HCT116 (cell line): ENCODE results near the gene TUBB4A. TPM values are rescaled to one million over a fixed set of nuclear protein-coding genes. Genes with fewer than 3 reads are reported as not detected.

Experiments used
- ATAC-seq: fragments of 200-7000 bp; cut with Tn5 transposase; 2 replicates; pipeline ENCODE4 v1.9.1; 2020; ENCODE audit warnings: mild to moderate bottlenecking, moderate library complexity
- BruUV-seq: library from RNA; stranded (reverse); fragments of 400-500 nt; replicated peaks from 2 replicates; lab custom pipeline; 2021; lab: Mats Ljungman, UMichigan
- CTCF ChIA-PET: fragments of 300-600 bp; sonication (Branson Sonifier 250); formaldehyde crosslinking; loops from one replicate; lab custom pipeline; 2021; ENCODE audit warnings: antibody characterized with exemption; lab: Charles Lee
- POLR2A ChIA-PET: fragments of 300-600, 350-600 bp; sonication (Branson Sonifier 250); formaldehyde crosslinking; loops from one replicate; lab custom pipeline; 2021; ENCODE audit warnings: antibody characterized with exemption; lab: Charles Lee
- RAD21 ChIA-PET, 2 experiments: fragments of 300-600 bp; sonication (Branson Sonifier 250); formaldehyde crosslinking; loops; one replicate each; lab custom pipeline; 2023; ENCODE audit warnings: low total read pairs in 2 of 2; ENCODE audit not compliant: uncharacterized antibody in 2 of 2, unreplicated experiment in 2 of 2, low non-redundant PET in 1 of 2; lab: Charles Lee
- DNase-seq: peaks from one replicate; pipeline ENCODE4 v3.0.0-alpha.2; 2010; ENCODE audit warnings: low read depth, low spot score
- H2AFZ ChIP-seq: fragments of 200-600 bp; shearing (Covaris generic), sonication (generic); 2 replicates; pipeline ENCODE4 v1.6.1; 2017; ENCODE audit warnings: low read depth, mixed run types, mixed read lengths, antibody characterized with exemption, low read length; ENCODE audit not compliant: poor library complexity, severe bottlenecking
- H3K27ac ChIP-seq: 2 replicates; pipeline ENCODE4 v1.5.1; 2012; ENCODE audit warnings: low read depth, low read length
- H3K27me3 ChIP-seq: fragments of 200-600 bp; sonication (generic); 2 replicates; pipeline ENCODE4 v1.6.1; 2016; ENCODE audit warnings: mixed run types, low read length, mixed read lengths; ENCODE audit not compliant: insufficient read depth
- H3K36me3 ChIP-seq, 2 experiments: fragments of 200-500 bp in 1 of 2; fragments of 200-600 bp in 1 of 2; sonication (Bioruptor generic) in 1 of 2; sonication (generic) in 1 of 2; 2 replicates each; pipeline versions ENCODE4 v1.5.1 to v1.6.1; 2014 to 2016; ENCODE audit warnings: low read length in 2 of 2, inconsistent platforms in 1 of 2, mixed read lengths in 1 of 2, mixed run types in 1 of 2; ENCODE audit not compliant: insufficient read depth in 2 of 2, control insufficient read depth in 1 of 2
- H3K4me1 ChIP-seq, 2 experiments: fragments of 200-600 bp in 1 of 2; sonication (generic) in 1 of 2; 2 replicates each; pipeline versions ENCODE4 v1.5.1 to v1.6.1; 2012 to 2017; ENCODE audit warnings: low read length in 2 of 2, inconsistent platforms in 1 of 2, mild to moderate bottlenecking in 1 of 2, mixed read lengths in 1 of 2, mixed run types in 1 of 2, moderate library complexity in 1 of 2; ENCODE audit not compliant: insufficient read depth in 2 of 2, control insufficient read depth in 1 of 2
- H3K4me2 ChIP-seq: fragments of 200-600 bp; sonication (generic); 2 replicates; pipeline ENCODE4 v1.6.1; 2017; ENCODE audit warnings: mixed run types, low read length, mixed read lengths
- H3K4me3 ChIP-seq, 2 experiments: fragments of 200-600 bp in 1 of 2; sonication (generic) in 1 of 2; replicated peaks in 1 of 2; 2 replicates each; pipeline ENCODE4 v1.5.1; 2011 to 2016; ENCODE audit warnings: low read length in 2 of 2, control low read depth in 1 of 2, low read depth in 1 of 2, mild to moderate bottlenecking in 1 of 2, mixed read lengths in 1 of 2, mixed run types in 1 of 2
- H3K79me2 ChIP-seq: fragments of 200-600 bp; sonication (generic); 2 replicates; pipeline ENCODE4 v1.6.1; 2017; ENCODE audit warnings: mild to moderate bottlenecking, mixed run types, low read length, moderate library complexity, mixed read lengths; ENCODE audit not compliant: insufficient read depth
- H3K9ac ChIP-seq: fragments of 200-600 bp; sonication (generic); 2 replicates; pipeline ENCODE4 v1.6.1; 2016; ENCODE audit warnings: low read length, mixed read lengths
- H3K9me2 ChIP-seq: fragments of 200-600 bp; sonication (generic), shearing (Covaris generic); 2 replicates; pipeline ENCODE4 v1.6.1; 2017; ENCODE audit warnings: mixed run types, mild to moderate bottlenecking, moderate library complexity; ENCODE audit not compliant: insufficient read depth
- H3K9me3 ChIP-seq, 2 experiments: fragments of 200-500 bp in 1 of 2; fragments of 200-600 bp in 1 of 2; sonication (Bioruptor generic) in 1 of 2; sonication (generic) in 1 of 2; 2 replicates each; pipeline ENCODE4 v1.6.1; 2014 to 2017; ENCODE audit warnings: low read length in 2 of 2, mixed read lengths in 2 of 2, inconsistent platforms in 1 of 2, low read depth in 1 of 2, mild to moderate bottlenecking in 1 of 2, mixed run types in 1 of 2, moderate library complexity in 1 of 2; ENCODE audit not compliant: control insufficient read depth in 1 of 2, insufficient read depth in 1 of 2
- H4K20me1 ChIP-seq: fragments of 200-600 bp; sonication (generic), shearing (Covaris generic); 2 replicates; pipeline ENCODE4 v1.6.1; 2017; ENCODE audit warnings: mixed run types, mild to moderate bottlenecking, moderate library complexity; ENCODE audit not compliant: insufficient read depth
- CBX3 ChIP-seq: IDR thresholded peaks from 2 replicates; pipeline ENCODE4 v1.6.1; 2012; ENCODE audit warnings: low read depth
- EGR1 ChIP-seq: IDR thresholded peaks from 2 replicates; pipeline ENCODE4 v1.6.1; 2012; ENCODE audit warnings: low read depth
- ELF1 ChIP-seq: IDR thresholded peaks from 2 replicates; pipeline ENCODE4 v1.6.1; 2012; ENCODE audit warnings: low read depth, borderline replicate concordance
- EZH2 ChIP-seq: fragments of 200-600 bp; sonication (generic); IDR thresholded peaks from 2 replicates; pipeline ENCODE4 v1.6.1; 2017; ENCODE audit warnings: antibody characterized with exemption, mixed run types
- FOSL1 ChIP-seq: IDR thresholded peaks from 2 replicates; pipeline ENCODE4 v1.6.1; 2012; ENCODE audit warnings: low read depth
- POLR2A ChIP-seq: IDR thresholded peaks from 2 replicates; pipeline ENCODE4 v1.7.0; 2011; ENCODE audit warnings: borderline replicate concordance; ENCODE audit not compliant: insufficient read depth, insufficient read length; ENCODE audit errors: extremely low read depth
- POLR2AphosphoS5 ChIP-seq: IDR thresholded peaks from 2 replicates; pipeline ENCODE4 v1.6.1; 2011; ENCODE audit warnings: mild to moderate bottlenecking, low read depth, low read length, moderate library complexity
- RAD21 ChIP-seq: IDR thresholded peaks from 2 replicates; pipeline ENCODE4 v1.6.1; 2012; ENCODE audit warnings: low read depth, mild to moderate bottlenecking
- SIN3A ChIP-seq: IDR thresholded peaks from 2 replicates; pipeline ENCODE4 v1.6.1; 2012; ENCODE audit warnings: low read depth
- SP1 ChIP-seq: IDR thresholded peaks from 2 replicates; pipeline ENCODE4 v1.6.1; 2012; ENCODE audit warnings: low read depth
- SRF ChIP-seq: IDR thresholded peaks from 2 replicates; pipeline ENCODE4 v1.6.1; 2012; ENCODE audit warnings: low read depth
- YY1 ChIP-seq: IDR thresholded peaks from 2 replicates; pipeline ENCODE4 v1.6.1; 2011; ENCODE audit warnings: low read length, low read depth, moderate library complexity, mild to moderate bottlenecking; ENCODE audit not compliant: insufficient replicate concordance; ENCODE audit errors: extremely low read depth
- ZNF274 ChIP-seq: fragments of 200-500 bp; sonication (Bioruptor generic); IDR thresholded peaks from 2 replicates; pipeline ENCODE4 v1.6.1; 2014; ENCODE audit warnings: mild to moderate bottlenecking, low read depth, low read length, inconsistent platforms
- intact Hi-C: fragments of 100-400 bp; cut with micrococcal nuclease; formaldehyde crosslinking; loops from 2 replicates; pipeline ENCODE4 v1.10.0; 2022
- total RNA-seq: library from RNA; stranded (reverse); gene quantifications from one replicate; pipeline ENCODE4 v1.2.1, GENCODE V29; 2021; ENCODE audit not compliant: unreplicated experiment
- TF ChIP-seq, protein P1 (sequence below): IDR thresholded peaks from 2 replicates; pipeline ENCODE4 v1.6.1; 2012
- TF ChIP-seq, protein P2 (sequence below), 3 experiments: fragments of 200-600 bp in 1 of 3; sonication (generic) in 1 of 3; IDR thresholded peaks in 2 of 3; conservative IDR thresholded peaks in 1 of 3; 2 replicates each; pipeline ENCODE4 v1.5.1; 2012 to 2017; ENCODE audit warnings: low read depth in 2 of 3, low read length in 2 of 3, antibody characterized with exemption in 1 of 3, borderline replicate concordance in 1 of 3, control low read depth in 1 of 3, mild to moderate bottlenecking in 1 of 3, mixed read lengths in 1 of 3, mixed run types in 1 of 3, moderate library complexity in 1 of 3; ENCODE audit not compliant: insufficient read depth in 1 of 3
- TF ChIP-seq, protein P3 (sequence below): IDR thresholded peaks from 2 replicates; pipeline ENCODE4 v1.6.1; 2012
- TF ChIP-seq, protein P4 (sequence below): IDR thresholded peaks from 2 replicates; pipeline ENCODE4 v1.6.1; 2012; ENCODE audit warnings: low read depth

Gene TUBB4A
- total RNA-seq, 1 experiment from 2014 or later = 32.5 TPM

DNA sequence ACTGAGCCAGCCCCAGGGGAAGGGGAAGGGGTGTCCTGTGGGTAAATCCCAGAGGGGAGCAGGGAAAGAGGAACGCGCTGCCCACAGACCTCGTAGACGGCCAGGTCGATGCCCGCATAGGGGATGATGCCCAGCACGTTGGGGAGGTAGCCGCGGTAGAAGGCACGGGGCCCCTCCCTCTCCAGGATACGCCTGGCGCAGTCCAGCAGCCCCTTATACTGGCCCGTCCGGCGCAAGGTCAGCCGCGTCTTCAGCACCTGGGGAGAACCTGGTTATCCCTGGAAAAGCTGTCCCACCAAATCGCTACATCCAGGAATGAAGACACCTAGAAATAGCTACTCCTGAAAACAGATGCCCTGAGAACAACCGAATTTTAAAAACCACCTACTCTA is 49.9 kb downstream of the TUBB4A start (continued):
- no peak for TF ChIP-seq ZNF274
- TF ChIP-seq, protein P1, sequence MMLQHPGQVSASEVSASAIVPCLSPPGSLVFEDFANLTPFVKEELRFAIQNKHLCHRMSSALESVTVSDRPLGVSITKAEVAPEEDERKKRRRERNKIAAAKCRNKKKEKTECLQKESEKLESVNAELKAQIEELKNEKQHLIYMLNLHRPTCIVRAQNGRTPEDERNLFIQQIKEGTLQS = no peak
- no peak for TF ChIP-seq SP1
- no peak for TF ChIP-seq SRF
- no peak for TF ChIP-seq SIN3A
- no peak for TF ChIP-seq EZH2

DNA sequence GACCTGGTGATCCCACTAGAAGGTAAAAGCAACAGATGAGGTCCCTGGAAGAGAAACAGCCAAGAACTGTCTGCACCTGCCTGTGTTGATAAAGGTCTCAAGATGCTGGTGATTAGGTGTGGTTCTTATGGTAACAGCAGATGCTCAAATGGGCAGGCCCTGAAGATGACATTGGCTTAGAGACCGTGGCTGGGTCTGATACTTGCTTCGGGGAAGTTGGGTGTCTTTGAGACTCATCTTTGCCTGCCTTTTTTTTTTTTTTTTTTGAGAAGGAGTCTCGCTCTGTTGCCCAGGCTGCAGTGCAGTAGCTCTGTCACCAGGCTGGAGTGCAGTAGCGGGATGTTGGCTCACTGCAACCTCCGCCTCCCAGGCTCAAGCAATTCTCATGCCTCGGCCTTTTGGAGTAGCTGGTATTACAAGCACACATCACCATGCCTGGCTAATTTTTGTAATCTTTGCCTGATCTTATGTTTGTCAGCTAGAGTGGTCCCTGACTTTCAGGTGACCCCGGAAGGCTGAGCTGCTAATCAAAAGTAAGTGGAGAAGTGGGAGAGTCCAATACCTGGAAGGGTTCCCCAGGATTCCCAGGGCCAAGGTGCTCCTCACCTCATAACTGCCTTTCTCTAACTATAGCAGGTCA is 50.4 kb downstream of the TUBB4A start:
- Histone ChIP-seq H2AFZ (no peak overlapping the region), H3K4me3 (no peak overlapping the region), H3K9me2 (no peaks in the 10 kb centered on the region), H3K79me2 (no peaks in the 10 kb centered on the region), H3K27ac (no peak overlapping the region), H3K4me2 (no peak overlapping the region), H4K20me1 (no peaks in the 10 kb centered on the region), H3K27me3 (no peaks in the 10 kb centered on the region), H3K36me3 (peaks cover 10 to 22% of the 10 kb centered on the region in 2 experiments), H3K9me3 (peaks cover 0 to 13% of the 10 kb centered on the region in 2 experiments; a peak in 2 of 4 replicates), H3K4me1 (no peaks in the 10 kb centered on the region), H3K9ac (no peak overlapping the region)
- RAD21 ChIA-PET = no interaction called here
- DNase-seq (no peak), ATAC-seq (no peak)
- BruUV-seq = no TSS peak
- CTCF ChIA-PET = no interaction called here
- intact Hi-C loops = no loop called here
- TF ChIP-seq, protein P1 = no peak
- TF ChIP-seq EZH2 (no peak), ZNF274 (no peak), ELF1 (no peak), FOSL1 (no peak), SRF (no peak), RAD21 (no peak), YY1 (no peak), CBX3 (no peak), POLR2A (no peak), POLR2AphosphoS5 (no peak), SP1 (no peak), EGR1 (no peak)
- TF ChIP-seq, protein P2, sequence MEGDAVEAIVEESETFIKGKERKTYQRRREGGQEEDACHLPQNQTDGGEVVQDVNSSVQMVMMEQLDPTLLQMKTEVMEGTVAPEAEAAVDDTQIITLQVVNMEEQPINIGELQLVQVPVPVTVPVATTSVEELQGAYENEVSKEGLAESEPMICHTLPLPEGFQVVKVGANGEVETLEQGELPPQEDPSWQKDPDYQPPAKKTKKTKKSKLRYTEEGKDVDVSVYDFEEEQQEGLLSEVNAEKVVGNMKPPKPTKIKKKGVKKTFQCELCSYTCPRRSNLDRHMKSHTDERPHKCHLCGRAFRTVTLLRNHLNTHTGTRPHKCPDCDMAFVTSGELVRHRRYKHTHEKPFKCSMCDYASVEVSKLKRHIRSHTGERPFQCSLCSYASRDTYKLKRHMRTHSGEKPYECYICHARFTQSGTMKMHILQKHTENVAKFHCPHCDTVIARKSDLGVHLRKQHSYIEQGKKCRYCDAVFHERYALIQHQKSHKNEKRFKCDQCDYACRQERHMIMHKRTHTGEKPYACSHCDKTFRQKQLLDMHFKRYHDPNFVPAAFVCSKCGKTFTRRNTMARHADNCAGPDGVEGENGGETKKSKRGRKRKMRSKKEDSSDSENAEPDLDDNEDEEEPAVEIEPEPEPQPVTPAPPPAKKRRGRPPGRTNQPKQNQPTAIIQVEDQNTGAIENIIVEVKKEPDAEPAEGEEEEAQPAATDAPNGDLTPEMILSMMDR (IDR thresholded peaks at IDR 0.05 in 2 of 3, conservative IDR thresholded peaks at IDR 0.05 in 1 of 3; ENCODE audit: borderline replicate concordance in 1 of 3, insufficient read depth in 1 of 3, low read depth in 2 of 3, low read length in 2 of 3) = no peak
- TF ChIP-seq, protein P3, sequence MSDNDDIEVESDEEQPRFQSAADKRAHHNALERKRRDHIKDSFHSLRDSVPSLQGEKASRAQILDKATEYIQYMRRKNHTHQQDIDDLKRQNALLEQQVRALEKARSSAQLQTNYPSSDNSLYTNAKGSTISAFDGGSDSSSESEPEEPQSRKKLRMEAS = no peak
- TF ChIP-seq, protein P4, sequence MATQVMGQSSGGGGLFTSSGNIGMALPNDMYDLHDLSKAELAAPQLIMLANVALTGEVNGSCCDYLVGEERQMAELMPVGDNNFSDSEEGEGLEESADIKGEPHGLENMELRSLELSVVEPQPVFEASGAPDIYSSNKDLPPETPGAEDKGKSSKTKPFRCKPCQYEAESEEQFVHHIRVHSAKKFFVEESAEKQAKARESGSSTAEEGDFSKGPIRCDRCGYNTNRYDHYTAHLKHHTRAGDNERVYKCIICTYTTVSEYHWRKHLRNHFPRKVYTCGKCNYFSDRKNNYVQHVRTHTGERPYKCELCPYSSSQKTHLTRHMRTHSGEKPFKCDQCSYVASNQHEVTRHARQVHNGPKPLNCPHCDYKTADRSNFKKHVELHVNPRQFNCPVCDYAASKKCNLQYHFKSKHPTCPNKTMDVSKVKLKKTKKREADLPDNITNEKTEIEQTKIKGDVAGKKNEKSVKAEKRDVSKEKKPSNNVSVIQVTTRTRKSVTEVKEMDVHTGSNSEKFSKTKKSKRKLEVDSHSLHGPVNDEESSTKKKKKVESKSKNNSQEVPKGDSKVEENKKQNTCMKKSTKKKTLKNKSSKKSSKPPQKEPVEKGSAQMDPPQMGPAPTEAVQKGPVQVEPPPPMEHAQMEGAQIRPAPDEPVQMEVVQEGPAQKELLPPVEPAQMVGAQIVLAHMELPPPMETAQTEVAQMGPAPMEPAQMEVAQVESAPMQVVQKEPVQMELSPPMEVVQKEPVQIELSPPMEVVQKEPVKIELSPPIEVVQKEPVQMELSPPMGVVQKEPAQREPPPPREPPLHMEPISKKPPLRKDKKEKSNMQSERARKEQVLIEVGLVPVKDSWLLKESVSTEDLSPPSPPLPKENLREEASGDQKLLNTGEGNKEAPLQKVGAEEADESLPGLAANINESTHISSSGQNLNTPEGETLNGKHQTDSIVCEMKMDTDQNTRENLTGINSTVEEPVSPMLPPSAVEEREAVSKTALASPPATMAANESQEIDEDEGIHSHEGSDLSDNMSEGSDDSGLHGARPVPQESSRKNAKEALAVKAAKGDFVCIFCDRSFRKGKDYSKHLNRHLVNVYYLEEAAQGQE = no peak
- POLR2A ChIA-PET = no interaction called here
